Measurements from ENCODE around the gene CD276.

The CD276 gene

DNA sequence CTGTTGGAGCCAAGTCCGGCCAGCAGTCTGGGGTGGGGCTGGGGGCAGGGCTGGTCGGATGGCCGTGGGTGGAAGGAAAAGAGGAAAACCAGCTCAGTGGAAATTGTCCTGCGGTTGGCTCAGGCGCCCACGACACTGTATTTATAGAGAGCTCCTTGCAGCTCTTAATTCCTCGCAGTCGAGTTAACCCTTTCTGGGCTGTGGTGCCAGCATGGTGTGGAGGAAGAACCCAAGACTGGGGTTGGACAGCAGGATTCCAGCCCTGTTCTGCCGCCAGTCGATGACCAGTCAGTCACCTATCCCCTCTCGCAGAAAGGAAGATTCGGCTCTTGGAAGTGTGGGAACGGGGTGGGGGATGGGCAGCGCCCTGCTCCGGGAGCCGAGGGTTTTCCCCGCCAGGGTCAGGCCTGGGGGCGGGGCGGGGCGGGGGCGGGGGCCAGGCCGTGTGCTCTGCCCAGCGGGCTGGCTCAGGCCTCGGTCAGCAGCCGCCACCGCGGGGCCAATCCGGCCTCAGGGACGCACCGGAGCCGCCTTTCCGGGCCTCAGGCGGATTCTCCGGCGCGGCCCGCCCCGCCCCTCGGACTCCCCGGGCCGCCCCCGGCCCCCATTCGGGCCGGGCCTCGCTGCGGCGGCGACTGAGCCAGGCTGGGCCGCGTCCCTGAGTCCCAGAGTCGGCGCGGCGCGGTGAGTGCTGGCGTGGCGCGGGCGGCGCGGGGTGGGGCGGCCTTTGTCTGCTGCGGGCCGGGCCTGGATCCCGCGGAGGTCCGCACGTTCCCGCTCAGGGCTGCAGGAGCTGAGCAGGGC, at the start of gene CD276:
Gene CD276 (plus strand): TSS at position 607 of the 804 bp plus-strand sequence. CDS start 15,257 bp downstream, outside the sequence.
- DNase-seq (ENCODE audit: low read depth): no peak

DNA sequence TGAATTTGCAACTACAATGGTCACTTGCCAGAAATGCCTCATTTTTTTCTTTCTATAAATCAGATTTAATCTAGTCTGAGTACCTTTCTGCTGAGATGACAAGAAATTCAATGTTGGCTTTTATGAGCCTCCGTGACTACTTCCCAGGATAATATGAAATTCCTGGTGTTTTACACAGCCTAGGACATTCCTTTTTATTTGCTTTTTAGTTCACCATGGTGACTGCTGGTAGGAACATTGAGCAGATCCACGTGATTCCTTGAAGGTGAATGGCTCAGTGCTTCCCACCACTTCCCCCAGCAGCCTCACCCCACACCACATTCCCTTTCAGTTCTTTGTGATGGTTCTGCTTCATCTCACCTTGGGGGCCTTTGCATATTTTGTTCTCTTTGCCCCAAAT, 46.7 kb upstream of the CD276 start:
- DNase-seq (ENCODE audit: low read depth): peak; percentile 61

GRCh38 chr15:73639464-73639863, 44.7 kb upstream of the CD276 start:
- peak; percentile 77 for DNase-seq (ENCODE audit: low read depth)

DNA sequence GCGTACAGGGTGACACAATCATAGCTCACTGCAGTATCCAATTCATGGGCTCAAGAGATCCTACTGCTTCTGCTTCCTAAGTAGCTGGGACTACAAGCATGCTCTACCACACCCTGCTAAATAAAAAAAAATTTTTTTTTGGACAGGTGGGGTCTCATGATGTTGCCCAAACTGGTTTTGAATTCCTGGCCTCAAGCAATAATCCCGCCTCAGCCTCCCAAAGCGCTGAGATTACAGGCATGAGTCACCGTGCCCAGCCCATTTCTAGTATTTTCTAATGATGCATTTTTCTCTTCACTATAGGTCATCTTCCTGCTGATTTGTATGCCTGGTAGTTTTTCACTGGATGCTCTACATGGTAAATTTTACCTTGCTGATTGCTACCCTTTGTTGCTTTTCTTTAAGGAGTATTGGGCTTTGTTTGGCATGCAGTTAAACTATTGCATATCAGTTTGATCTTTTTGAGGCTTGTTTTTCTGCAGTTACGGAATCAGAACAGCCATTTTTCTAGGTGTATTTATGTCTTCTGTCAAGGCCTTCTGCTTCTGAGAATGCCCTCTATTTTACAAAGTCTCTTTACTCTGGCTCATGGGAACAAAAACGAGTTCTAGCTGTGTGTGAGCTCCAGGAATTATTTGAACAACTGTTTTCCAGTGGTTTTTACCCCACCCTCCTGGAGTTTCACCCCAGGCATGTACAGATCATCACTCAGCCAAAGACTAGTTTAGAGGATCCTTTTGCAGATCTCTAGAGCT, 36.7 kb upstream of the CD276 start:
- DNase-seq (ENCODE audit: low read depth): no peak

DNA sequence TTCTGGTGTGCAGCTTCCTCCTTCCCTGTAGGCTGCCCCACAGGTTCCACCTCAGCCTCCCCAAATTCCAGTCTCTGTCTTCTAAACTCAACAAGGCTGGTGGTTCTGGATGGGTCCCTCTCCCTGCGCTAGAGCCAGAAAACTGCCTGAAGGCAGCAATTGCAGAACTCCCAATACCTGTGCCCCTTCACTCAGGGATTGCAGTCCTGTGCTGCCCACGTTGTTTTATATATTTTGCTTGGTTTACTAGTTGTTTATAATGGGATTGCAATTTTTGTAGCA, 36.2 kb upstream of the CD276 start:
- DNase-seq (ENCODE audit: low read depth): no peak

DNA sequence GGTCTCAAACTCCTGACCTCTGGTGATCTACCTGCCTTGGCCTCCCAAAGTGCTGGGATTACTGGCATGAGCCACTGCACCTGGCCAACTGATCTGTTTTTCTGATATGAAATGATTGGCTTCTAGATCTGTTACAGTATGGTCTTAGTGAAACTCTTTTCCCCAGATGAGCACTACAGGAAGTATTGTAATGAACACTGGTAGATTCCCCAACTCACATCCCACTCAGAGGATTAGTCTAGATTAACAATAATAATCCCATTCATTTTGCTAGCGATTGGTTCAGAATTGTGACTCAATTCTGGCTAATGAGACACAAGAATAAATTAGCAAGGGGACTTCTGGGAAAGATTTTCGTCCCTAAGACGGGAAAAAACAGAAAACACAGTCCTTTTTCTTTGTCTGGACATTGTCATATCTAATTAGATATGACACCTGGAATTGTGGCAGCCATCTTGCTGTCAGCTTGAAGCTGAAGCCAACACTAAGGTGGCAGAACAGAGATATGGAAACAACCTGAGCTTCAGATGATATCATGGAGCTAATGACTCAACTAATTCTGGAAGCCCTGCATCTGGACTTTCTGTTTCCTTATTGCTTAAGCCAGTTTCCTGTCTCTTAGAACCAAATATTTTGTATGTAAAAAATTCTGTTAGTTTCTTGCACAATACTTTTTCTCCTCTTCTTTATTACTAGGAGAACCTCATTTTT, 33.6 kb upstream of the CD276 start:
- no peak for DNase-seq (ENCODE audit: low read depth)

DNA sequence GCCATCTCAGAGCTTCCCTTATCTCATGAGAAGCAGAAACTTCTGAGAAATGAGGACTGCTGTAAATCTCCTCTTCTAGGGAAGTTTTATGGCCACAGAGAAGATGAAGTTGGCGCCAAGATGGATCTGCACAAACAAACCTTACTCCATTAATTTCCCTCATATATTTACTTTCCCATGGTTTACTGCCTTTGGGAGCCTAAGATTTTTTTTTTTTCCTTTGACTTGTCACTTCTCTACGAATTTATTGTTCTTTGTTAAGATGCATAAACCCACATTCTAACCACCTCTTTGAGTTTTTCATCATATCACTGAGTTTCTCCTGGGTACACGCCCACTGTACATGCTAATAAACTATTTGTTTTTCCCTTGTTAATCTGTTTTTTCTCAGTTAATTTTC, 29.5 kb upstream of the CD276 start:
- no peak for DNase-seq (ENCODE audit: low read depth)

DNA sequence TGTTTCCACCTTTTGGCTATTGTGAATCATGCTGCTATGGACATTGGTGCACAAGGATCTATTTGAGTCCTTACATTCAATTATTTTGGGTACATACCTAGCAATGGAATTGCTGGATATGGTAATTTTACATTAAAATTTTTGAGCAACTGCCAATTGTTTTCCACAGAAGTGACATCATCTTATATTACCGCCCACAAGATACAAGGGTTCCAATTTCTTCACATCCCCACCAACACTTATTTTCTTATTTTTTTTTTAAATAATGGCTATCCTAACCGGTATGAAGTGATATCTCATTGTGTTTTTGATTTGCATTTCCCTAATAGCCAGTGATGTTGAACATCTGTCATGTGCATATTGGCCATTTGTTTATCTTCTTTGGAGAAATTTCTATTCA, 28.5 kb upstream of the CD276 start:
- no peak for DNase-seq (ENCODE audit: low read depth)

- DNase-seq (ENCODE audit: low read depth): no peak
Measured at GRCh38 chr15:73658645-73659044, 25.5 kb upstream of the CD276 start.

- DNase-seq (ENCODE audit: low read depth): no peak
Measured at GRCh38 chr15:73660455-73660854, 23.7 kb upstream of the CD276 start.

- DNase-seq (ENCODE audit: low read depth): no peak
Measured at GRCh38 chr15:73674587-73674986, 9.6 kb upstream of the CD276 start.

DNA sequence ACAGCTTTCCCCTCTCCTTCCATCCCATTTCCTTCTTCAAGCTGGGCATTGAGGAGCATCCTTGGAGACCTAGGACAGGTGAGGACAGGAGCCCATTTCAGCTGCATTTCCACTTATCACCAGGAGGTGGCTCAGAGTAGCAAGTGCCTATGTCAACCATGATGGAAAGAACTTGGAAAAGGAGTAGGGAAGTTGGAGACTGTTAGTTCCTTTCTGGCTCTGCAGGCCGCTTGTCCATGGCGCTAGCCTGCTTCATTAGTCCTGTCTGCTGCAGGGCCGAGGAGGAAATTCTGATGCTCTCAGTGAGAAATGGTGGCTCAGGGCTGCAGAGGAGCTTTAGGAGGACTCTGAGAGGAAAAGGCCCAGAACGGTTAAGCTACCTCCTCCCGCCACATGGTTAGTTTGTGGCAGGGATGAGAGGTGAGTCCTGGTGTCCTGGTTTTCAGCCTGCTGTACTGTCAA, 7.0 kb upstream of the CD276 start:
- no peak for DNase-seq (ENCODE audit: low read depth)

DNA sequence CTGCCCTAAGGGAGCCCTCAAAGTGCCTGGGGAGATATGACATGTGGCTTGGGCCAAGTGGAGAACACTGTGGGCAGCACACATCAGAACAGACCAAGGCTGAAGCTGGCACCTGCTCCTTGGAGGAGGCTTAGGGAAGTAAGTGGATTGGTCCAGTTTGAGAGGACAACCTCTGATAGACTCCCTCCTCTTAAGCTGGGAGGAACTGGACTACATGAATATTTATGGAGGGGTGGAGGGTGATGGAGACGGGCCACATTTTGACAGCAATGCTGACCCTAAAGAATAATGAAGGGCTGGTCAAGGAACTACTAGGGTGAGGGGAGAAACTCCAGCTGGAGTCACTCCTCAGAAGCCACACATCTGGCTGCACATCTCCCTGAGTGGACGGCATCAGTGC, 6.5 kb upstream of the CD276 start:
- DNase-seq (ENCODE audit: low read depth): no peak

DNA sequence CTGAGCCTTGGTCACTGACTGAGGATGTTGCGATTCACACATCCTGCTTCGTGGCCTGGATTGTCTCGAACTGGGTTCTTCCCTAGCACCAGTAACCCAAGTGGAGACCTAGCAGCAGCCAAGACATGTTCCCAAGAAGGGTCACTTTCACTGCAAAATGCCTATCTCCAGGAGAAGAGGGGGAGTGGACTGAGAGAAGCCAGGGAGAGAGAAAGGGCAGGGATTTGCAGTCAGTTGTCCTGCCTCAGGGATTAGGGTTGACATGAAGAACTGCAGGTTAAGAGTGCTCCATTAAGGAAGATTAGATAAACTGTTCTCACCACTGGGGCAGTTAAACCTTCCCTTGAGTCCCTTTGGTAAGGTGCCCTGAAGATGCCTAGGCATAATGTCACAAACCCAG, 5.7 kb upstream of the CD276 start:
- DNase-seq (ENCODE audit: low read depth): no peak

GRCh38 chr15:73679180-73679579, 5.0 kb upstream of the CD276 start:
- no peak for DNase-seq (ENCODE audit: low read depth)

GRCh38 chr15:73679964-73680363, 4.2 kb upstream of the CD276 start:
- no peak for DNase-seq (ENCODE audit: low read depth)

- DNase-seq (ENCODE audit: low read depth): no peak
Measured at GRCh38 chr15:73680549-73680948, 3.6 kb upstream of the CD276 start.

DNA sequence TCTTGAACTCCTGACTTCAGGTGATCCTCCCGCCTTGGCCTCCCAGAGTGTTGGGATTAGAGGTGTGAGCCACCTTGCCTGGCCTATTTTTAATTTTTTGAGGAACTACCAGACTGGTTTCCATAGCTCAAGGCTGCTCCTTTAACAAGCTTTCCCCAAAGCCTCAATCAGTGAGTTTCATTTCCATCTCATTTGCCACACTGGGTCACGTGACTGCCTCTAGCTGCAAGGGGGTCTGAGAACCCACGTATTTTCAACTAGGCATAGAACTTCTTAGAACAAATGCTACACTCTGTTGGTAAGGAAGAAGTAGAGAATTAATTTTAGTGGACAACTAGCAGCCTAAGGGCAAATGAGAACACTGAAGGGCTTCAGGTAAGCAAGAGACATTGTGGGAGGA, 3.1 kb upstream of the CD276 start:
- no peak for DNase-seq (ENCODE audit: low read depth)

DNA sequence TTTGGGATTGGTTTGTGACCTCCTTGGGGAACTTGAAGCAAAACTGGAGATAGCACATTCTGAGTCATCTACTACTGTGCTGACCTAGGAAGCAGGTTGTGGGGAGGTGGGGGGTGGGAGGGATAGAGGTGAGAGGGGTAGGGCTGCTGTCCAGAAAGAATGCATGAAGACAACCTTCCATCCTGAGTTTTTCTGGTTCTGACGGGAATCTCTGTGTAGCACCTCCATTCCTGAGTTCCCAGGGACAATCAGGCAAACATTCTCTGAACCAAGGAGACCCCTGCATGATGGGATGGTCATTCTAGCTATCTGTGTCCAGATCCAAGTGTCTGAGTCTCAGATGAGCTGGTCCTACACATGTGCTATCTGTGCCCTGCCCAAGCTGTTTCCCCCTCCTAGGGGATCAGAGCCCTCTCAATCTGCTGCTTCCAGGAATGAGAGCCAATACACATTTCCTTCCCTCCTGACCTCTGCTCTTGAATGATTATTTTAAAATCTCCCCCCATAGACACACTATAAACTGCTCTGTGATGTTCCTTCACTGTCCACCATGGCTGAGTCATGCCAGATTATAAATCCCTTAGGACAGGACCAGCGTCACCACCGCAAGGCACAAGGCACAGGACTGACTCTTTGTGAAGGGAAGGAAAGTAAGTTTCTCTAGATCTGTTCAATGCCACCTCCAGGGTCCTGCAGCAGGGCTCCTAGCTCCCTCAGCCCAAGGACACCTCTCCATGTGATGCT, 2.2 kb upstream of the CD276 start:
- DNase-seq (ENCODE audit: low read depth): no peak

DNA sequence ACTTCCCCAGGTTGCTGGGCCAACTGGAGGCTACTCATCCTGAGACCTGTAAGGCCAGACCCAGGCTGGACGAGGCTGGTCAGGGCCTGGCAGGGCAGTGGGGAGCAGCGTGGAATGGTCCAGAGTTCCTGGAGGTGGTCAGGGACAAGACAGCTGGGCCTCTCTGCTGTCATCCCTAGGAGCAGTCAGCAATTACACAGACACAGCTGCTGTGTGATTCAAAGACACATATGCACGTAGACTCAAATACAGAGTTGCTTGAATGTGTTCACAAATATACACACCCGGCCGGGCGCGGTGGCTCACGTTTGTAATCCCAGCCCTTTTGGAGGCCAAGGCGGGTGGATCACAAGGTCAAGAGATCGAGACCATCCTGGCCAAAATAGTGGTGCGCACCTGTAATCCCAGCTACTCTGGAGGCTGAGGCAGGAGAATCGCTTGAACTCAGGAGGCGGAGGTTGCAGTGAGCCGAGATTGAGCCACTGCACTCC, 1.5 kb upstream of the CD276 start:
- no peak for DNase-seq (ENCODE audit: low read depth)

DNA sequence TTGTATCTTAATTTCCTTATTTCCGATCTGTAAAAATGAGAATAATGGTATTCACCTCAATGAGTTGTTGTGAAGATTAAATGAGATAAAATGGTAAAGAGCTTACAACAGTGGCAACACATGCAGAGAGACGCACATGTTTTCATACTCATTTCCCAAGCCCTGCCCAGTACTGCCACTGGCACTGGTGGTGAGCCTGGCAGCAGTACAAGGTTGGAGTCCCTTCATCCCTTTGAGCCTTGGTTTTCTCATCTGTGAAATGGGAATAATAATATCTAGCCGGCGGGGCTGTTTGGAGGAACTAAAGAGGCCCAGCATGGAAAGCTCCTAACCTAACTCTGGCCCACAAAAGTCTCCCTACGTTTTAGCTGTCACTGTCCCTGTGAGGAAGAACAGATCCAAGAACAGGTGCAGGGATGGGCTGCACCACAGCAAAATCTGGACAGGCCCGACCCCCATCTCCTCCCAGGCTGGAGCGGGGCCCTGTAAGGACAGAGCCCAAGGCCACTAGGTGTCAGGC, 866 bp upstream of the CD276 start:
- no peak for DNase-seq (ENCODE audit: low read depth)
